Fibroblast of skin of left quadriceps (primary cell): ENCODE results near the gene IL17RE.

Source experiments
- DNase-seq, 2 experiments: peaks; one replicate each; pipeline ENCODE4 v3.0.0-alpha.2; 2013; ENCODE audit warnings: low read depth in 2 of 2

The IL17RE gene

GRCh38 chr3:9903238-9903624 lies 583 bp downstream of the IL17RE start:
- no peak for DNase-seq

GRCh38 chr3:9903904-9904303 lies 1.3 kb downstream of the IL17RE start:
- DNase-seq = no peak

- DNase-seq = no peak
Measured at GRCh38 chr3:9906480-9906879, 3.8 kb downstream of the IL17RE start.

GRCh38 chr3:9908286-9908685 lies 5.6 kb downstream of the IL17RE start:
- no peak for DNase-seq

- no peak for DNase-seq
Measured at GRCh38 chr3:9909221-9910013, 6.8 kb downstream of the IL17RE start.

- DNase-seq = no peak
Measured at GRCh38 chr3:9911863-9912262, 9.2 kb downstream of the IL17RE start.

- DNase-seq = no peak
Measured at GRCh38 chr3:9912294-9912935, 9.8 kb downstream of the IL17RE start.

GRCh38 chr3:9913601-9914000 lies 11.0 kb downstream of the IL17RE start:
- no peak for DNase-seq

- DNase-seq = no peak
Measured at GRCh38 chr3:9914011-9914410, 11.4 kb downstream of the IL17RE start.

GRCh38 chr3:9914559-9915253 lies 12.1 kb downstream of the IL17RE start:
- DNase-seq = no peak

GRCh38 chr3:9915254-9916141 lies 12.8 kb downstream of the IL17RE start:
- DNase-seq = no peak

GRCh38 chr3:9916346-9916733 lies 13.7 kb downstream of the IL17RE start:
- DNase-seq = no peak

- peak in 1 of 2 experiments; percentile 50 for DNase-seq
Measured at GRCh38 chr3:9916734-9917680, 14.4 kb downstream of the IL17RE start, which contains the start of gene IL17RC. IL17RC (plus strand) TSS chr3:9917098; CDS start chr3:9917316, 218 bp downstream.

- no peak for DNase-seq
Measured at GRCh38 chr3:9917820-9918219, 15.2 kb downstream of the IL17RE start.

GRCh38 chr3:9918261-9919038 lies 15.8 kb downstream of the IL17RE start:
- DNase-seq = no peak

GRCh38 chr3:9928158-9928557 lies 25.5 kb downstream of the IL17RE start:
- DNase-seq = no peak

GRCh38 chr3:9930804-9931418 lies 28.3 kb downstream of the IL17RE start:
- DNase-seq = no peak

- DNase-seq = no peak
Measured at GRCh38 chr3:9932535-9932842, 29.8 kb downstream of the IL17RE start.

GRCh38 chr3:9932843-9933560 lies 30.4 kb downstream of the IL17RE start:
- no peak for DNase-seq
